HPDE6-E6E7 (cell line): ENCODE data around the gene CYSTM1.
"Not testable (repeated sequence)": the region's sequence is repeated elsewhere in the genome, so short reads cannot be mapped to it uniquely, and the experiment has no call there.

Experiments
- DNase-seq: peaks from one replicate; pipeline ENCODE4 v3.0.0; 2011; ENCODE audit warnings: missing footprints; ENCODE audit errors: extremely low spot score

The CYSTM1 gene

DNA sequence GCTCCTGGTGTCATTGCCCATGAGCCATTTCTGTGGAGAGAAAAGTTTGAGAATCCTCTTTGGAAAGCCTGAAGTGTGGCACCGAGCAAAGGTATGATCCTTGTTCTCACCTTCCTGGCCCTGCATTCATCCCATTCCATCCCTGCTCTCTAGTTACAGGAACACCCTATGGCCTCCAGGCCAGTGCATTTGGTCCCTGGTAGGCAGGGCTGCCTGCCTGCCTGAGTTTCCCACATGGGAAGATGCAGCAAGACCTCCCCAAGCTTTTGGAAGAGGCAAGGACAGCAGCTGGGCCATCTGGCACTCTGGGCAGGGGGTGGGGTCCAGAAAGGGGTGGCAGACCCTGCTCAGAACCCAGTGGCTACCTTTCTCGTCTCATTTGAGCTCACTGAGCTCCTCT is 24.8 kb upstream of the CYSTM1 start:
- DNase-seq, result no peak

- DNase-seq, result no peak
These were observed 23.6 kb upstream of the CYSTM1 start for GRCh38 chr5:140151144-140152021.

- no peak for DNase-seq
These were observed 22.7 kb upstream of the CYSTM1 start for GRCh38 chr5:140152022-140152999.

- no peak for DNase-seq
These were observed 21.7 kb upstream of the CYSTM1 start for GRCh38 chr5:140153255-140153654.

DNA sequence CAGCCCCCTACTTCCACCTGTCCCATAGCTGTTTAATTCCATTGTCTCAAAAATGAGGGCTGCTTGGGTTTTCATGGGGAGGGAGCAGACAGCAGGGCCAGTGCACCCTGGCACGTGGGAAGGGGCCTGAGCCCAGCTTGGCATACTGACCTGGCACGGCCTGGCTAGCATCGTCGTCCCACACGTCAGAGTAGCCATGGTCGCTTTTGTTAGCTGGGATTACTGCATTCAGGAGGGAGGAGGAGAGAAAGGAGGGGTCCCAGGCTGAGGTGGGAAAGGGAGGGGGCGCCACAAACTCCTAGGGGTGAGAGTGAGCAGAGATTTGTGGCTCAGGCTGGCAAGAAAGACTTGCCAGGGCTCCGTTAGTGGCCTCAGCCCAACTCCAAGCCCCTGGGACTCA is 21.1 kb upstream of the CYSTM1 start:
- no peak for DNase-seq

DNA sequence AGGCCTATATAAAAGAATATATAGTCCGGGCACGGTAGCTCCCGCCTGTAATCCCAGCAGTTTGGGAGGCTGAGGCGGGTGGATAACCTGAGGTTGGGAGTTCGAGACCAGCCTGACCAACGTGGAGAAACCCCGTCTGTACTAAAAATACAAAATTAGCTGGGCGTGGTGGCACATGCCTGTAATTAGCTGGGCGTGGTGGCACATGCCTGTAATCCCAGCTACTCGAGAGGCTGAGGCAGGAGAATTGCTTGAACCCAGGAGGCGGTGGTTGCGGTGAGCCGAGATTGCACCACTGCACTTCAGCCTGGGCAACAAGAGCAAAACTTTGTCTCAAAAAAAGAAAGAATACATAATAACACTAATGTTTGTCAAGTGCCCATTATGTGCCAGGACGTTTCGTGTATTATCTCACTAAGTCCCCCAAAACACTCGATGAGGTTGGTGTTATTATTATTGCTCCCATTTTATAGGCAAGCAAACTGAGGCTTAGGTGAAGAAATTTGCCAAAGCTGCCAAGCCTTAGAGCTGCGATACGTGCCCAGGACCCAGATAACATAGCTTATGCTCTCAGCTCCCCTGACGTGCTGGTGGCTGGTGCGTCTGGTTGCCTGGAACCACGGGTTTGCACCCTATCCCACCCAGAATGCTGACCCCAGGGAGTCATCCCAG is 20.1 kb upstream of the CYSTM1 start:
- DNase-seq, result not testable (repeated sequence)

DNA sequence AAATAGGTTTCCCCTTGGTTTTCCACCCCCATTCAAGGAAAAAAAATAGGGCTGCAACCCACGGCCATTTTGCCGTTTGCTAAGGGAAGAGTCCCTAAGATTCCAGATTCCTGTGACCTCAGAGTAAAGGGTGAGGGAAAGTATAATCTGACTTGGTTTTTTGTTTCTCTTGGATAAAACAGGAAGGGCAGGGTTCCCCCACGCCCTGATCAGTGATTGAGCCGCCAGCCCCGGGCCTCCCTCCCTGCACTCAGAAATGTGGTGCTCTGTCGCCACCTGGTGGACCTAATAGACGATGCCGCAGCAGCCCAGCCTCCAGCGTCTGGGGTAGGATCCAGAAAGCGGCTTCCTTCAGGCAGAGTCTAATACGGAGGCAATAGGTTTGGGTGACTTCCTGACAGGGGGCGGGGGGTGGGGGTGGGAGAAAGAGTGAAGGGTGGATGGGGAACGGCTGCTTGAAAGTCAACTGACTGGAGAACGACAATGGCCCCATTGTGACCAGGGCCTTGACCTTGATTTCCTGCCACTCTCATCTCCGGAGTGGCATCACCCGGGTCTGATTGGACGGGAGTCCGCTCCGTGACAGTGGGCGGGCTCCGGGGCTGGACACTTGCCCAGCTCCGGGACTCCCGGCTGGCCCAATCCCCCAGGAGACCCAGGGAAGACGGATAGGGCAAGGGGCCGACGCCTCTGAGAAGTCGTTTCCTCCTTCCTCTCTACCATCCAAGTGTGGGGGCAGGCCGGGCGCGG is 17.8 kb upstream of the CYSTM1 start:
- peak; percentile 92 for DNase-seq

DNA sequence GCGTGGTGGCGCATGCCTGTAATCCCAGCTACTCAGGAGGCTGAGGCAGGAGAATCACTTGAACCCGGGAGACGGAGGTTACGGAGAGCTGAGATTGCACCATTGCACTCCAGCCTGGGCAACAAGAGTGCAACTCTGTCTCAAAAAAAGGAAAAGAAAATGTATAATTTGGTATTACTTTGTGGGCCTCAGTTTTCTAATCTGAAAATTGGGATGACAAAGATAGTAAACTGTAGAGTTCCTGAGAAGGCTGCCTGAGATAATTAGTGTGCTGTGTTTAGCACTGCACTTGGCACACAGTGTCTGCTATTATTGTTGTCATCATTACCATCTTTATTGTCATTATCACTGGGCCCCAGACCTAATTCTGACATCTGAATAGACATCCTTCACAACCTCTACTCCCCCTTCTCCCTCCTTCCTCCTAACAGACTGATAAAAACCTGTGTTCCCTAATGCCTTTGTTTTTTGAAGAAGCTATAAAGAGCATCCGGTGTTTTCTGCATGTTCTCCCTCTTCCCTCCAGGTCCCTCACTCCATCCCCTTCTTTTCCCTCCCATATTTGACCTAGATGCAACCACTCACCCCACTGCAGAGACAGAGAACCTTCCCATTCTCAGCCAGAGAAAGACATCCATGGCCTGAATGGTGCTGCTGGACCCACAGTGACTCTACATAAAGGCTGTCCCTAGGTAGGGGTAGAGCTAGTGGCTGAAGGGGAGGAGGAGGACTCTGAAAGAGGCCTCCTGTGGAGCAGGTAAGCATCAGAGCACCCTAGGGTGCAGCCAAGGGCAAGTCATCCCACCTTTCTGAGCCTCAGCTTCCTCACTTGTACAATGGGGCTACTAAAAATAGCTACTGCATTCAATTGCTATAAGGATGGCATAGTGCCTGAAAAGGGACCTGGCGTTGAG is 15.7 kb upstream of the CYSTM1 start:
- DNase-seq, result no peak

DNA sequence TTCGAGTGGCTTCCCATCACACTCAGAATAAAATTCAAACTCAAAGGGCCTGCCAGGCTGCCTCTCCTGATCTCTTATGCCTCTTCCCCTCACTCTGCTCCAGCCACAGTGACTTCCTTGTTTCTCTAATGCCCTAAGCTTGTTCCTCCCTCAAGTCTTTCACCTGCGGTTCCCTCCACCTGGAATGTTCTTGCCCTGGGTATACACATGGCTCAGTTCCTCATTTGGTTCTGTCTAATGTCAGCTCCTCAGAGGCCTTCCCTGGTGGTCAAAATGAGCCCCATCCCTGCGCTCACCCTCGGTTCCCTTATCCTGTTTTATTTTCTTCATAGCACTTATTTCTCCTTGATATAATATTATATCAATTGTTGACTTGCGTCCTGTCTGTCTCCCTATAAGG is 12.7 kb upstream of the CYSTM1 start:
- DNase-seq, result no peak

DNA sequence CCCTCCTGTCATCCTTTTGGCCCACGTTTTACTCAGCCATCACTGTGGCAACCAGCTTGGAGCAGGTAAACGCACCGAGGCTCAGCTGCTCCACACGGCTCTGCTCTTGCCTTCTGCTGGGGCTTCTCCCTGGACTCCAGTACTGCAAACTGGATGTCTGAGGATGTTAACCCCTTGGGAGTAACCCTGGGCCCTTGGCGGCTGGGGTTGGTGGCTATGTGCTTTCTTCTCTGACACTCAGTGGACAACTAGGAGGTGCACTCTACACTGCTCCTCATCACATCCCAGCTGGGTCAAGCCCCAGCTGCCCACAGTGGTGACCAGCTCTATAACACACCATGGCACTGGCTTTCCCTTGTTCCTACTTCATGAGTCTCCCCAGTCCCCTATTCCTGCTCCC is 12.2 kb upstream of the CYSTM1 start:
- no peak for DNase-seq

GRCh38 chr5:140165101-140165922 is 9.7 kb upstream of the CYSTM1 start:
- no peak for DNase-seq

DNA sequence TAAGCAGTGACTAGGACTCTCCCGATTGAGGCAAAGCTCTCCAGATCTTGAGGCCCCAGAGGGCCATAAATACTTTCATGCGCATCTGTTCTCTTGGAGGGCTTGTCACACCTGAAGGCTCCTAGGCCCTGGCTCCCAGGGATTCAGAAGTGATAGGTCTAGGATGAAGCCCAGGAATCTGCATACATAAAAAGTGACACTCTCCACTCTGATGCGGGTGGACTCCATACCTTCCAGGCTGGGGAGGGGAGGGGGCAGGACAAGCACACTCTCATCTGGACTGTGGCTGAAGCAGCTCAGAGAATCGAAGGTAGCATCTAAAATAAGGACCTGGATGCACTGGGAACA is 9.1 kb upstream of the CYSTM1 start:
- DNase-seq, result no peak

- no peak for DNase-seq
These were observed 8.1 kb upstream of the CYSTM1 start for GRCh38 chr5:140166911-140167310.

- no peak for DNase-seq
These were observed 6.6 kb upstream of the CYSTM1 start for GRCh38 chr5:140168371-140168770.

- no peak for DNase-seq
These were observed 5.6 kb upstream of the CYSTM1 start for GRCh38 chr5:140169410-140169809.

GRCh38 chr5:140172483-140172882 is 2.5 kb upstream of the CYSTM1 start:
- DNase-seq, result no peak

GRCh38 chr5:140174014-140174413 is 974 bp upstream of the CYSTM1 start:
- DNase-seq, result no peak

DNA sequence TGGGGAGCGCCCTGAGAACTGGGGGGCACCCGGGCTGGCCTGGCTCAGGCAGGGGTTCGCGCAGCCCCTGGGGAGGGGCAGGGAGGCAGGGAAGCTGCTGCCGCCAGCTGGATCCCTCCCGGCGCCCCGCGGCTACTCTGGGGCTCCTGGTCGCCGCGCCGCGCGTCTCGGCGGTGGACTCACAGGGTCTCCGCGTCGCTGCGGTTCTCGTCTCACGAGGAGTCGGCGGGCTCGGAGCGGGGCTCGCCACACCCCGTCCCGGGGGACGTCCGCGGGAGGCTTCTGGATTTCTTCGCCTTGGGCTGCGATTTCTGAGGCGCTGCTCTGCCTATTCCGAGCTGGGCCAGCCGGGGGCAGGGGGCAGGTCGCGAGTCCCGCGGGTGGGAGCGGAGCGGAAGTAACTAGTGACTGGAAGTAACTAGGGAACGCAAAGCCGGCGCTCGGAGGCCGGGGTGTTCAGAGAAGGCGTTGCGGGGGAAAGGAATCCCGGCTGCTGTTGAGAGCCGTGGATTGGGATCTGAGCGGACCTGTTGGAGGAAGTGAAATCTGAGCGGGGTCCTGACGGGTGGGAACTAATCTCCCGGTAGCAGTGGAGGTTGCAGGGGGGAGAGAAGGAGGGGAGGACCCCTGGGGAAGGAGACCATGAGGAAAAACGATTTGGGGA is 511 bp downstream of the CYSTM1 start:
- peak; percentile 43 for DNase-seq

DNA sequence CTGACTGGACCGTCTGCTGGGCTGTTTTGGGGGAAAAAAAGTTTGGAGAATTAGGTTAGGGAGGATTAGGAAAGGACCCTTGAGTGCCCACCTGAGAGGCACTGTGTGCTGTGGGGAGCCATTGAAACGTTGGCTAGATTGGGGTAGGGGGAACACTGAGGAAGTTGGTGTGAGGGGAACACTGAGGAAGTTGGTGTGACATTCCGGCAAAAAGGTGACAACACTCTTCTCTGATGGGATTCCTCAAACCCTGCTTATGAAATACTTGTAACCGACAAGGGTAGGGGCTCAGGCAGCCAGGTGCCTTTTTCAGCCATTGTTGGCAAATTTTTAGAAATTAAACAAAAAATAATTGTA is 1.0 kb downstream of the CYSTM1 start:
- no peak for DNase-seq
